ENCODE data around the gene ERCC5.

DNA sequence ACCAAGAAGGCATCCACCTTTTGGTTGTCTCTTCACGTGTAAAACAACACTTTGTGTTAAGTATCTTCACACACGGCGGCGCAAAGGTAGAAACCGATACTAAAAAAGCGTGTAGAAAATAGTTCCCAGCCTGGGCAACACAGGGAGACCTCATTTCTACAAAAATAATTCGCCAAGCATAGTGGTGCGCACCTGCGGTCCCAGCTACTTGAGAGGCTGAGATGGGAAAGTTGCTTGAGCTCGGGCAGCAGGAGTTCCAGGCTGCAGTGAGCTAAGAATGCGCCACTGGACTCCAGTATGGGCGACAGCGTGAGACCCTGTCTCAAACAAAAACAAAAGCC is 573 bp upstream of the ERCC5 start:
- TF ChIP-seq, protein P1, sequence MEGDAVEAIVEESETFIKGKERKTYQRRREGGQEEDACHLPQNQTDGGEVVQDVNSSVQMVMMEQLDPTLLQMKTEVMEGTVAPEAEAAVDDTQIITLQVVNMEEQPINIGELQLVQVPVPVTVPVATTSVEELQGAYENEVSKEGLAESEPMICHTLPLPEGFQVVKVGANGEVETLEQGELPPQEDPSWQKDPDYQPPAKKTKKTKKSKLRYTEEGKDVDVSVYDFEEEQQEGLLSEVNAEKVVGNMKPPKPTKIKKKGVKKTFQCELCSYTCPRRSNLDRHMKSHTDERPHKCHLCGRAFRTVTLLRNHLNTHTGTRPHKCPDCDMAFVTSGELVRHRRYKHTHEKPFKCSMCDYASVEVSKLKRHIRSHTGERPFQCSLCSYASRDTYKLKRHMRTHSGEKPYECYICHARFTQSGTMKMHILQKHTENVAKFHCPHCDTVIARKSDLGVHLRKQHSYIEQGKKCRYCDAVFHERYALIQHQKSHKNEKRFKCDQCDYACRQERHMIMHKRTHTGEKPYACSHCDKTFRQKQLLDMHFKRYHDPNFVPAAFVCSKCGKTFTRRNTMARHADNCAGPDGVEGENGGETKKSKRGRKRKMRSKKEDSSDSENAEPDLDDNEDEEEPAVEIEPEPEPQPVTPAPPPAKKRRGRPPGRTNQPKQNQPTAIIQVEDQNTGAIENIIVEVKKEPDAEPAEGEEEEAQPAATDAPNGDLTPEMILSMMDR (IDR thresholded peaks at IDR 0.05; ENCODE audit: control extremely low read depth in 1 of 3, insufficient read depth in 1 of 3, low read depth in 1 of 3, low read length in 3 of 3): no peak
- TF ChIP-seq RAD21 (IDR thresholded peaks at IDR 0.05 in 1 of 2, conservative IDR thresholded peaks at IDR 0.05 in 1 of 2; ENCODE audit: low read depth in 2 of 2, low read length in 2 of 2) (no peak), SRF (IDR thresholded peaks at IDR 0.05; ENCODE audit: low read depth, low read length) (no peak), TCF12 (IDR thresholded peaks at IDR 0.05; ENCODE audit: low read depth, low read length) (no peak), YY1 (IDR thresholded peaks at IDR 0.05; ENCODE audit: low read depth, low read length) (no peak), TAF1 (IDR thresholded peaks at IDR 0.05; ENCODE audit: low read depth, low read length) (no peak), RNF2 (IDR thresholded peaks at IDR 0.05; ENCODE audit: borderline replicate concordance, low read depth, low read length, missing control alignments, poor library complexity, severe bottlenecking) (no peak)
- TF ChIP-seq, protein P2, sequence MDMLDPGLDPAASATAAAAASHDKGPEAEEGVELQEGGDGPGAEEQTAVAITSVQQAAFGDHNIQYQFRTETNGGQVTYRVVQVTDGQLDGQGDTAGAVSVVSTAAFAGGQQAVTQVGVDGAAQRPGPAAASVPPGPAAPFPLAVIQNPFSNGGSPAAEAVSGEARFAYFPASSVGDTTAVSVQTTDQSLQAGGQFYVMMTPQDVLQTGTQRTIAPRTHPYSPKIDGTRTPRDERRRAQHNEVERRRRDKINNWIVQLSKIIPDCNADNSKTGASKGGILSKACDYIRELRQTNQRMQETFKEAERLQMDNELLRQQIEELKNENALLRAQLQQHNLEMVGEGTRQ (IDR thresholded peaks at IDR 0.05; ENCODE audit: low read length): no peak
